GM12878 (cell line): Measurements from ENCODE around the gene REN. TPM values are rescaled to one million over a fixed set of nuclear protein-coding genes. Genes with fewer than 3 reads are reported as not detected.

Experiments
- ATAC-seq: fragments of 200-7000 bp; cut with Tn5 transposase; 3 replicates; pipeline ENCODE4 v1.9.1; 2020; ENCODE audit warnings: mild to moderate bottlenecking, moderate library complexity
- BruUV-seq: library from RNA; stranded (reverse); fragments of 400-500 nt; replicated peaks from 2 replicates; lab custom pipeline; 2021; lab: Mats Ljungman, UMichigan
- CTCF ChIA-PET: fragments of 300-600 bp; sonication (Branson Sonifier 250); formaldehyde crosslinking; extraction: SDS; loops from one replicate; lab custom pipeline; 2021; ENCODE audit warnings: inconsistent platforms; lab: Yijun Ruan, JAX
- POLR2A ChIA-PET: fragments of 350-600 bp; formaldehyde crosslinking; extraction: SDS; loops from one replicate; lab custom pipeline; 2021; ENCODE audit warnings: inconsistent platforms; lab: Charles Lee
- RAD21 ChIA-PET: fragments of 300-600 bp; sonication (Branson Sonifier 250); formaldehyde crosslinking; loops from one replicate; lab custom pipeline; 2023; ENCODE audit warnings: antibody characterized with exemption; ENCODE audit not compliant: unreplicated experiment; lab: Charles Lee
- SMC1A ChIA-PET: fragments of 300-600 bp; sonication (Branson Sonifier 250); formaldehyde crosslinking; loops from one replicate; lab custom pipeline; 2023; ENCODE audit not compliant: unreplicated experiment, uncharacterized antibody; lab: Charles Lee
- DNase-seq: peaks from one replicate; pipeline ENCODE4 v3.0.0-alpha.2; 2011; ENCODE audit warnings: low read depth, low spot score
- FAIRE-seq: peaks from 3 replicates; lab custom pipeline; 2011; peaks lifted over from hg19 to GRCh38; lab: Jason Lieb, UNC
- H2AFZ ChIP-seq: 2 replicates; pipeline ENCODE4 v1.6.0; 2011; ENCODE audit warnings: low read depth, low read length, control low read depth; ENCODE audit not compliant: control insufficient read depth
- H3K27ac ChIP-seq: 2 replicates; pipeline ENCODE4 v1.5.1; 2011; ENCODE audit warnings: control low read depth; ENCODE audit not compliant: control insufficient read depth, insufficient read depth
- H3K27me3 ChIP-seq, 2 experiments: replicated peaks in 1 of 2; 2 replicates each; pipeline versions ENCODE4 v1.6.0 to v1.6.1; 2011; ENCODE audit warnings: low read length in 1 of 2; ENCODE audit not compliant: control insufficient read depth in 2 of 2, insufficient read depth in 2 of 2
- H3K36me3 ChIP-seq, 2 experiments: 2 replicates each; pipeline ENCODE4 v1.5.1; 2011; ENCODE audit warnings: low read length in 1 of 2; ENCODE audit not compliant: control insufficient read depth in 2 of 2, insufficient read depth in 2 of 2
- H3K4me1 ChIP-seq: 2 replicates; pipeline ENCODE4 v1.6.1; 2011; ENCODE audit warnings: mild to moderate bottlenecking, low read length, moderate library complexity, mixed read lengths; ENCODE audit not compliant: control insufficient read depth, insufficient read depth
- H3K4me2 ChIP-seq: 2 replicates; pipeline ENCODE4 v1.6.0; 2011; ENCODE audit warnings: control low read depth; ENCODE audit not compliant: control insufficient read depth, insufficient read depth
- H3K4me3 ChIP-seq: fragments of 200-600 bp; sonication (generic); 2 replicates; pipeline ENCODE4 v1.5.1; 2016
- H3K79me2 ChIP-seq: 2 replicates; pipeline ENCODE4 v1.6.0; 2011; ENCODE audit warnings: low read length; ENCODE audit not compliant: control insufficient read depth, insufficient read depth
- H3K9ac ChIP-seq: 2 replicates; pipeline ENCODE4 v1.8.0; 2011; ENCODE audit warnings: low read length, control low read depth, mixed read lengths; ENCODE audit not compliant: control insufficient read depth, insufficient read depth
- H3K9me3 ChIP-seq: replicated peaks from 3 replicates; pipeline ENCODE4 v1.5.1; 2011; ENCODE audit warnings: mild to moderate bottlenecking, low read length; ENCODE audit not compliant: control insufficient read depth, insufficient read depth
- H4K20me1 ChIP-seq: 2 replicates; pipeline ENCODE4 v1.6.0; 2011; ENCODE audit not compliant: control insufficient read depth, insufficient read depth
- ATF2 ChIP-seq: IDR thresholded peaks from 2 replicates; pipeline ENCODE4 v1.6.1; 2012; ENCODE audit warnings: low read length, inconsistent platforms
- BMI1 ChIP-seq: fragments of 450-650 bp; IDR thresholded peaks from 2 replicates; pipeline ENCODE4 v1.6.1; 2016; ENCODE audit warnings: mild to moderate bottlenecking, moderate library complexity, borderline replicate concordance
- ETV6 ChIP-seq, 2 experiments: fragments of 450-650 bp in 1 of 2; IDR thresholded peaks in 1 of 2; conservative IDR thresholded peaks in 1 of 2; 2 replicates each; pipeline ENCODE4 v1.6.1; 2014; ENCODE audit warnings: antibody characterized with exemption in 1 of 2, borderline replicate concordance in 1 of 2, low read depth in 1 of 2, mild to moderate bottlenecking in 1 of 2, moderate library complexity in 1 of 2
- HCFC1 ChIP-seq: fragments of 150-350 bp; IDR thresholded peaks from 2 replicates; pipeline ENCODE4 v1.6.1; 2014; ENCODE audit warnings: low read length
- SMAD5 ChIP-seq: IDR thresholded peaks from 2 replicates; pipeline ENCODE4 v1.6.1; 2016; ENCODE audit warnings: antibody characterized with exemption, low read depth
- STAT3 ChIP-seq: IDR thresholded peaks from 2 replicates; pipeline ENCODE4 v1.6.1; 2011; ENCODE audit warnings: low read depth, low read length, improper control_type of control experiment
- SUZ12 ChIP-seq: fragments of 200-600 bp; sonication (generic); IDR thresholded peaks from one replicate; pipeline ENCODE4 v1.6.1; 2018; ENCODE audit warnings: antibody characterized with exemption, mild to moderate bottlenecking; ENCODE audit not compliant: unreplicated experiment
- ZNF384 ChIP-seq: IDR thresholded peaks from 2 replicates; pipeline ENCODE4 v1.6.1; 2012; ENCODE audit warnings: low read depth, mild to moderate bottlenecking, low read length, improper control_type of control experiment, borderline replicate concordance
- WGBS: methylation state at CpG from one replicate; pipeline ENCODE4 v1.1.6; 2016; ENCODE audit warnings: low lambda C conversion rate; ENCODE audit not compliant: insufficient replicate concordance, insufficient coverage; ENCODE audit errors: missing lambda C conversion rate; 5-methylcytosine and 5-hydroxymethylcytosine counted together
- in situ Hi-C: fragments of 300-500 bp; cut with MboI; formaldehyde crosslinking; loops from 9 replicates; pipeline ENCODE4 v1.14.3; 2018; ENCODE audit warnings: mixed read lengths
- intact Hi-C: fragments of 100-400 bp; cut with micrococcal nuclease; formaldehyde crosslinking; loops from one replicate; pipeline ENCODE4 v1.14.2; 2022; ENCODE audit not compliant: unreplicated experiment
- polyA plus RNA-seq, 11 experiments: library from polyadenylated mRNA; depleted of rRNA in 4 of 11; unstranded in 6 of 11; stranded (reverse) in 5 of 11; fragments of >200 nt; fragmentation: Nextera tagmentation in 4 of 11; fragmentation: Illumina TruSeq in 1 of 11; extraction: Ambion mirVana in 4 of 11; extraction: Trizol in 1 of 11; gene quantifications; 1 replicate in 1 of 11; 2 replicates in 10 of 11; pipeline versions ENCODE4 v1.2.1 to v1.2.3, GENCODE V29; 2011 to 2016; ENCODE audit warnings: inconsistent platforms in 2 of 11, missing spikeins in 2 of 11, low read depth in 1 of 11
- total RNA-seq, 4 experiments: library from RNA; depleted of rRNA in 3 of 4; stranded (reverse); fragments of >200 nt in 3 of 4; fragmentation: Illumina TruSeq in 1 of 4; extraction: Trizol in 1 of 4; gene quantifications; 2 replicates each; pipeline versions ENCODE4 v1.2.1 to v1.2.3, GENCODE V29; 2013 to 2021
- TF ChIP-seq, protein P1 (sequence below): IDR thresholded peaks from 2 replicates; pipeline ENCODE4 v1.6.1; 2012; ENCODE audit warnings: low read depth, low read length, improper control_type of control experiment

Gene REN
- total and polyA plus RNA-seq, 10 of the 15 experiments (the other 5 are each of a cell fraction or from before 2014, with no cell fraction given): not detected

DNA sequence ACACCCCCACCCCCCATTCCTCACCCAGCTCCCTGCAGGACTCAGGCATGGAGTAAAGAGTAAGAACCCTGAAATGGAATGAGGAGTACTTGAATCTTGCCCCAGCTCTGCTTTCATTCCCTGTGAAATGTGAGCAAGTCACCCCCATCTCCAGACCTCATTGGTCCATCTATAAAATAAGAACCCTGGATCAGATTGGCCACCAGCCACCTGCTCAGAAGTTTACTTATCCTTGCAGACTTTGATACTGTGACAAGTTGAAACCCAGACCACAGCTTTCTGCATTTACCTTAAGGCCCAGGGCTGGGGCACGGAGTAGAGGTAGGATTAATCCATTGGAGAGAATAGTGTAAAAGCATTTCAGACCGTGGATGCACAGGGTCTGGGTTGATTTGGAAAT, 27.9 kb upstream of the REN start:
- TF ChIP-seq HCFC1 (no peak), SUZ12 (no peak), BMI1 (no peak), STAT3 (no peak), ATF2 (no peak), ZNF384 (no peak), SMAD5 (no peak), ETV6 (conservative IDR thresholded peaks at IDR 0.05 in 1 of 2, IDR thresholded peaks at IDR 0.05 in 1 of 2; ENCODE audit: borderline replicate concordance in 1 of 2, low read depth in 1 of 2) (no peak)
- TF ChIP-seq, protein P1, sequence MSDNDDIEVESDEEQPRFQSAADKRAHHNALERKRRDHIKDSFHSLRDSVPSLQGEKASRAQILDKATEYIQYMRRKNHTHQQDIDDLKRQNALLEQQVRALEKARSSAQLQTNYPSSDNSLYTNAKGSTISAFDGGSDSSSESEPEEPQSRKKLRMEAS: no peak
- ChIA-PET POLR2A (no interaction called here), RAD21 (no interaction called here), CTCF (interaction anchor here (1.5 kb wide), 1 partner anchor 16 kb away, joined by 3 read pairs; no protein-coding TSS in a partner anchor), SMC1A (no interaction called here)
- Histone ChIP-seq H3K27ac (no peak overlapping the region), H4K20me1 (no peaks in the 10 kb centered on the region), H3K4me3 (no peak overlapping the region), H3K9me3 (no peaks in the 10 kb centered on the region), H3K9ac (no peak overlapping the region), H3K4me2 (no peak overlapping the region), H2AFZ (no peak overlapping the region), H3K4me1 (no peaks in the 10 kb centered on the region), H3K36me3 (no peaks in the 10 kb centered on the region), H3K79me2 (no peaks in the 10 kb centered on the region), H3K27me3 (peaks cover 3 to 9% of the 10 kb centered on the region in 2 experiments; a peak in 3 of 4 replicates)
- no TSS peak for BruUV-seq
- in situ Hi-C loops (no loop called here), intact Hi-C loops (no loop called here)
- DNase-seq (no peak), ATAC-seq (no peak), FAIRE-seq (no peak)
- WGBS: 6% methylated on average over 2 of the region's 2 CpGs
